NK-92 (cell line): ENCODE measurements around the gene TENM3.

ENCODE experiments used
- DNase-seq: peaks from one replicate; lab custom pipeline; 2025; ENCODE audit not compliant: unreplicated experiment; lab: John Stamatoyannopoulos, UW

TENM3 gene

GRCh38 chr4:182828360-182829025 is 585.3 kb downstream of the TENM3 start:
- no peak for DNase-seq

DNA sequence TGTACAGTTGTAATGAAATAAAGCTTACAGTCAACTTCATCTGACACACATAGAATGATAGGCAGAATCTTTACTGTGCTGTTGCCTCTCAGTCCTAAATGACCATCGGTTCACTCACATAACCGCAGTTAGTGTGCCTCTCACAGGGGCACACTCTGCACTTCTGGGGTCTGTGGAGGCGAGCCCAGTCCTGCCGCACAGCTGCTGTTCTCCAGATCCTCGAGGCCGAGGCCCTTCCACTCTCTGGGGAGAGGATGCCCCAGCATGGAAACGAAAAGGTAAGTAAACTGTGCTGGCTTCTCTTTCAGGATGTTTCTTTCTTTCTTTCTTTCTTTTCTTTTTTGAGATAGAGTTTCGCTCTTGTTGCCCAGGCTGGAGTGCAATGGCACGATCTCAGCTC is 586.0 kb downstream of the TENM3 start:
- no peak for DNase-seq

DNA sequence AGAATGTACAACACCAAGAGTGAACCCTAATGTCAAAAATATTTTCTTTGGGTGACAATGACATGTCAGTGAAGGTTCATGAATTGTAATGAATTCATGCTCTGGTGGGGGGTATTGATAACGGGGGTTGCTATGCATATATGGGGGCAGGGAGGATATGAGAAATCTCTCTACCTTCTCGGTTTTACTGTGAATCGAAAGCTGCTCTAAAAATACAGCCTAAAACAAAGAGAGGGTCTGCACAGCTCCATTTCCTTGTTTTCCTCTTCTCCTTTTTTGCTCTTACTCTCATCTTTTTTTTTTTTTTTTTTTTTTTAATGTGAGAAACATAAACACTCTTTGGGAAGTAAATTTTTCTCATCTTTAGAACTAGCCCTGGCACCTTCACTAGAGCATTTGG is 588.2 kb downstream of the TENM3 start:
- no peak for DNase-seq

DNA sequence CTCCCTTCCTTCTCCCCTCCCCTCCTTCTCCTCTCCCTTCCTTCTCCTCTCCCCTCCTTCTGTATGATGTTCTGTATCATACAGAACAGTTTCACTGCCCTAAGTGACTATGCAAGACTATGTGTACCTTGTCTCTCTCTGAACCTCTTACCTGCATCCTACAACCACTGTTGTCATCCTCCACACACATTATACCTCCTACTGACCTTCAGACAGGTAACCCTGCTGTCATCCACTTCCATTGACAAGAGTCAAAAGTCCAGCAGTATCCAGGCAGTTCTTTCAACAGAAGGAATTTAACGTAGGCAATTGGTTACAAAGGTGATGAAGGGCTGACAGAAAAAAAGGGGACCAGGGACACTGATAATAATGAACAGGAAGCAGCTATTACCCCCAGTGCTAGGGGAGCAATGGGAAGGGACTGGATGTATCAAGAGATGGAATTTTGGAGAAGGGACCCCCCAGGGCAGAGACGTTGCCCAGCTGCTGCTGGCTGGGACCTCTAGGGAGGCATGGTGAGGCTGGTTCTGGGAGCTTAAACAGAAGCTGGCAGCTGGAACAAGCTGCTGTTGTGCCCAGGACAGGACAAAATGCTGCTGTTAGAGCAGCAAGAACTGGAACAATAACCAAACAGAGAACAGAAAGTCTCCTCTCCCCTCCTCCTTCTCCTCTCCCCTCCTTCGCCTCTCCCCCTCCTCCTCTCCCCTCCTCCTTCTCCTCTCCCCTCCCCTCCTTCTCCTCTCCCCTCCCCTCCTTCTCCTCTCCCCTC is 589.3 kb downstream of the TENM3 start:
- DNase-seq, result no peak

GRCh38 chr4:182835006-182835740 is 592.0 kb downstream of the TENM3 start:
- no peak for DNase-seq

DNA sequence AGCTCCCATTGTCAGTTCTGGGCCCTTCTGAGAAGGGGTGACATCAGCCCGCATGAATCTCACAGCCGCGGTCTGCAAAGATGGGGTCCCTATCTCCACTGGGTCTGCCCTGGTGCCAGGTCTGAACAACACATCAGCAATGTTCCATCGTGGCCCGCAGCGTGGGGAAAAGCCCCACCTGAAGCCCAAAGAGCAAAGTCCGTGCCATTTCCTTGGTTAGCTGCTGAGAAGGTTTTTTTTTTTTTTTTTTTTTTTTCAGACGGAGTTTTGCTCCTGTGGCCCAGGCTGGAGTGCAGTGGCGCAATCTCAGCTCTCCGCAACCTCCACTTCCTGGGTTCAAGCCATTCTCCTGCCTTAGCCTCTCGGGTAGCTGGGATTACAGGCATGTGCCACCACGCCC is 594.6 kb downstream of the TENM3 start:
- DNase-seq, result no peak

GRCh38 chr4:182838535-182838934 is 595.3 kb downstream of the TENM3 start:
- no peak for DNase-seq

DNA sequence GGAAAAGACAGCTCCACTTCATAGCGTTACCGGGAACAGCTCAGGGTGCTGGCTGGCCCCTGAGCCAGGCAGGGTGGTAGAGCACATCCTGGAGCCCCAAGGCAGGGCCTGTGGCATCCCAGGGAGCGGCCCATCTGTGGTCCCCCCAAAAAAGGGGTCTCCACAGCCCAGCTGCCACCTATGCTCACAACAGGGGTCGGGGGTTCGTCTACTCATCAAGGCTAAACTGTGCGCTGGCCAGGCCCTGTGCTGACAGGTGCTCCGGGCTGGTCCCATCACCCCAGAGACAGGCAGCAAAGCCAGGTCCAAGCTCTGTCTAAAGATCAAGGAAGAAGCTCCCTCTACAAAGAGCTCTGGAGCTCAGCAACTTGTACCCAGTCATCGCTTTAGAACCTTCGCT is 596.1 kb downstream of the TENM3 start:
- DNase-seq, result no peak

GRCh38 chr4:182840108-182840507 is 596.9 kb downstream of the TENM3 start:
- DNase-seq, result no peak

DNA sequence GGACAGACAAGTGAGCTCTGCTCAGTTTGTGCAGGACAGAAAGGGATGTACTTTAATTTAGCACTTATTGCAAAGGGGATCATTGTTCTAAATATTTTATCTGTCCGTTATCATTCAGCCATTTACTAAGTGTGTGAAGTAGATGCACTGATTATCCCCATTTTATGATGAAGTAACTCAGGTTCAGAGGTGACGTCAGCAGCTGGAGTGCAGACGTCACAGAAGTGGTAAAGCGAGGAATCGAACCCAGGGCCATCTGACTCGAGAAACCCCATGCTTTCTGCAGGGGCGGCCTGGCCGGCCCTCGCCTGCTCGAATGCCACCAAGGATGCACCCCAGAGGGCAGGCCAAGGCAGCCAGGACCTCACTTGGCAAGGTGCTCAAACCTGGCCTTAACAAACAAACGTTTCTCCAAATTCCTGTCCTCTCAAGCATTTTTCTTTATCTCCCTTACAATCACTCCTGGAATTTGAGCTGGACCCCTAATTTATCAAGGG is 599.0 kb downstream of the TENM3 start:
- DNase-seq, result no peak

DNA sequence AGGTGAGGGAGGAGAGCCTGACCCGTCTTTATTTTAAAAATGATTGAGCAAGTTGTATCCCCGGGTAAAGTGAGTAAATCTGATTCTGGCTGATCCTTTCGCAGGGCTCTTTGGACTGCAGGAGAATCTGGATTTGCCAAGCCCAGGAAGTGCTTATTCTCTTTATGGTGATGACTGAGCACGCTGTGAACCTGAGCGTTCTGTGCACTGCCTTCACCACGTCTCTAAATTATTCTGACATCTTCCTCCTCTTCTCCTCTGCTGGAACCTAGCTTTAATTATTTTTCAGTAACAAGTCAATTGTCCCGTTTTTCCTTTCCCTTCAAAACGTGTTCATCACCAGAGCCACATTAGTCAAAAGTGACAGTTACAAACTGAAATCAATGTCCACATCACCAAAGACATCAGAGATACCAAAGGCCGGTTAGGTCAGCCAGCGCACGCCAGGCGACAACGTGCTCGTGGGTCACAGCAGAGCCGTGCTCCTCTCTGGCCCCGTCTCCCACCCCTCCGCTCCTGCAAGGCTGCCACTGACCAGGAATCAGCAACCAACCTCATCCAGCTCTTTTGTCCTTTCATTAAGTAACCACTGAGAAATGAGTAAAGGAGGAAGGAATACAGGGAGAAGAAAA is 599.7 kb downstream of the TENM3 start:
- DNase-seq, result no peak

DNA sequence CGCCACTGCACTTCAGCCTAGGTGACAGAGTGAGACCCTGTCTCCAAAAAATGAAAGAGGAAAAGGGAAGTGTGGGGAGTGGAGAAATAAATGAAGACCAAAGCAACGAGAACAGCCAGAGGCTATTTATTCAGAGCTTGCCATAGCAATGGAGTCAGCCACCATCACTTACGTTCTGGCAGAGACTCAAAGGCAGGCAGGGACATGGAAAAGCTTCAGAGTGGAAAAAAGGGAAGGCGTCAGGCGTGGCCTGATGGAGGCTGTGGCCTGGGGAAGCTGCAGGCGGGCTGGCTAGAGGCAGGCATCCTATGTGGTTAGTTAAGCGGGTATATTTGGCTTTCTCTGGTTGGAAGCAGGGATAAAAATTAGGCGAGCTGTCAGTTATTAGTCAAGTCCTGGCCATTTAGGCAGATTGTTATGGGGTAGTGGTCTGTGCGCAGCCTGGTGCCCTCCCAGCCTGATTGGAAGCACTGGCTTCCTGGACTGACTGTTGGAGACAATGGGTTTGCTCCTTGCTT is 600.7 kb downstream of the TENM3 start:
- no peak for DNase-seq

- DNase-seq, result no peak
These were observed 602.4 kb downstream of the TENM3 start for GRCh38 chr4:182845618-182846017.

DNA sequence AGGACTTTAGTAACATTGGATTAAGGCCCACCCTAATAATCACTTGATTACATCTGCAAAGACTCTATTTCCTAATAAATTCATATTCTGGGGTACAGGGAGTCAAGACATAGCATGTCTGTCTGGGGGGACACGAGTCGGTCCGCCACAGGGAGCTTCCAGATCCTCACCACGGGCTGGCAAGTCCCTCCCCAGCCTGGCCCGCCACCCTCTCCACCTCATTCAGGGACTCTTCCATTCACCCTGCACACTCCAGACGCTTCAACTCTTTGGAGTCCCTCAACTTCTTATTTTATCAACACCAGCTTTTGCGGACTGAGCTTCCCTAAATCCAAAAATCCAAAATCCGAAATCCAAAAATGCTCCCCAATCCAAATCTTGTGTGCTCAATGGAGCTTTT is 602.8 kb downstream of the TENM3 start:
- DNase-seq, result no peak

DNA sequence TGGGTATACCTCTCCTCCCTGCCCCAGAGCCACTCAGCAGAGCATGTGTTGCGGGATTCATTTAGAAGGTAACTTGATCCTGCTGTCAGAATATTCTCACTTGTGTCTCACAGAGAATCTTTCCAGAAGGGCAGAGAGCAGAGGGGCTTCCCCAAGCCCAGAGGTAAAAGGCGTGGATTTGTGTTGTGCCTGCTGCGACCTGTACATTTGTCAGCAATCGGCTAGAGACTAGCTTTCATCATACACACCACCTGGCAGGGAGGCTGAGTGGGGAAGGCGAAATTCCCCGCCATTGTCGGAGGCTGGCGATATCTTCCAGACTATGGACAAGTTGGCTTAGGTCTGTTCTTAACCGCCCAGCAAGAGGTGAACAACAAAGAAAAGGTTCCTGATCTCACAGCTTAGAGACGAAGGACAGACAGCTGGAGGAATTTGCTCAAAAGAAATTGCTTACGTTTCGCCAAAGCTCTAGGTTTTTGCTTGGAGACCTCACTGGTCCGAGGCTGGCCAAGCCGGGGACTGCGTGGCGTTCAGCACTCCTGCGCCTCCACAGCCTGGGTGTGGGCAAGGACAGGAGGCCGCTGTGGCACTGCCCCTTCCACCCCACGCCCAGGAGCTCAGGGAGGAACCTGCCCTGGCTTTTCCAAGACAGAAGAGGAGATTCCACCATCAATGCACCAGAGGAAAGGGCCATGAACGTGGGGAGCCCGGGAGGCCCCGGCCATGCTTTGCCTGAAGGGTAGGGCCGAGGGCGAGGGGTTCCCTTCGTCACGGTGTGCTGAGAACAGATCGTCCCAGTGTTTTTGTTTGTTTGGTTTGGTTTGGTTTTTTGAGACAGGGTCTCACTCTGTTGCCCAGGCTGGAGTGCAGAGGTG is 604.6 kb downstream of the TENM3 start:
- DNase-seq, result no peak

DNA sequence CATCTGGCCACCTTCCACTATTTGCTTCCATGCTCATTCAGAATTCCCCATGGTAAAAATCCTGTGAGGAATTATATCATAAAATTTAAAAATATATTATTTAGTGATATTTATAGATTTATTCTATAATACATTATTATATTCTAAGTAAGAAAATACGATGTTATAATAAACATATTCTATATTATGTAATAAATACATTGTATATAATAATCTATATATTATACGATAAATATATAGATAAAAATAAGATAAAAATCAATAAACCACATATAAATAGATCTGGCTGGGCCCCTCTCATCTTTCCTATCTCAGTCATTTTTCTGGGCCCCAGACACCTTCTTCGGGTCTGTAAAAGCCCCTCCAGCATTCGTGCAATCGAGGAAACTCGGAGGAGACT is 605.5 kb downstream of the TENM3 start:
- no peak for DNase-seq
